Panc1 (cell line): ENCODE results near the gene USH1G. TPM values are rescaled to one million over a fixed set of nuclear protein-coding genes. Genes with fewer than 3 reads are reported as not detected.

ENCODE experiments used
- ATAC-seq: fragments of 200-7000 bp; cut with Tn5 transposase; 2 replicates; pipeline ENCODE4 v1.9.1; 2020; ENCODE audit warnings: mild to moderate bottlenecking, moderate library complexity
- BruUV-seq: library from RNA; stranded (reverse); fragments of 400-500 nt; replicated peaks from 2 replicates; lab custom pipeline; 2021; lab: Mats Ljungman, UMichigan
- CTCF ChIA-PET: fragments of 300-600 bp; sonication (Branson Sonifier 250); formaldehyde crosslinking; loops from one replicate; lab custom pipeline; 2022; ENCODE audit warnings: antibody characterized with exemption; lab: Charles Lee
- POLR2A ChIA-PET: fragments of 300-600 bp; sonication (Branson Sonifier 250); formaldehyde crosslinking; loops from one replicate; lab custom pipeline; 2022; ENCODE audit warnings: antibody characterized with exemption; lab: Charles Lee
- DNase-seq: peaks from one replicate; pipeline ENCODE4 v3.0.0-alpha.2; 2010; ENCODE audit warnings: low read depth, low spot score
- H3K27ac ChIP-seq: 2 replicates; pipeline ENCODE4 v1.5.1; 2011; ENCODE audit warnings: mild to moderate bottlenecking, low read length, inconsistent platforms
- H3K27me3 ChIP-seq: fragments of 200-500 bp; sonication (Bioruptor generic); 2 replicates; pipeline ENCODE4 v1.6.0; 2014; ENCODE audit warnings: low read length, inconsistent platforms; ENCODE audit not compliant: control insufficient read depth, insufficient read depth
- H3K36me3 ChIP-seq: fragments of 200-500 bp; sonication (Bioruptor generic); 2 replicates; pipeline ENCODE4 v1.5.1; 2014; ENCODE audit warnings: inconsistent platforms, mild to moderate bottlenecking, low read length, moderate library complexity; ENCODE audit not compliant: control insufficient read depth, insufficient read depth
- H3K4me1 ChIP-seq: 2 replicates; pipeline ENCODE4 v1.5.1; 2011; ENCODE audit warnings: inconsistent platforms, mild to moderate bottlenecking, low read length, moderate library complexity; ENCODE audit not compliant: control insufficient read depth, insufficient read depth
- H3K4me3 ChIP-seq, 2 experiments: 2 replicates each; pipeline ENCODE4 v1.5.1; 2011 to 2012; ENCODE audit warnings: low read depth in 2 of 2, low read length in 2 of 2, mild to moderate bottlenecking in 2 of 2, inconsistent platforms in 1 of 2, moderate library complexity in 1 of 2
- H3K9me3 ChIP-seq: fragments of 200-500 bp; sonication (Bioruptor generic); 2 replicates; pipeline ENCODE4 v1.5.1; 2014; ENCODE audit warnings: low read depth, mild to moderate bottlenecking, inconsistent platforms, low read length, moderate library complexity; ENCODE audit not compliant: control insufficient read depth, insufficient read depth
- POLR2AphosphoS5 ChIP-seq: IDR thresholded peaks from 2 replicates; pipeline ENCODE4 v1.6.1; 2012; ENCODE audit warnings: mild to moderate bottlenecking, low read depth, low read length, moderate library complexity
- SIN3A ChIP-seq: IDR thresholded peaks from 2 replicates; pipeline ENCODE4 v1.6.1; 2012; ENCODE audit warnings: low read depth, mild to moderate bottlenecking, low read length, moderate library complexity, borderline replicate concordance; ENCODE audit not compliant: insufficient read depth
- TCF7L2 ChIP-seq: IDR thresholded peaks from 2 replicates; pipeline ENCODE4 v1.6.1; 2011; ENCODE audit warnings: mild to moderate bottlenecking, low read depth, low read length, inconsistent platforms
- in situ Hi-C: cut with HindIII; loops from 2 replicates; pipeline ENCODE4 v1.10.0; 2016; ENCODE audit warnings: low sequenced_read_pairs, low pct_unique_long_range_greater_than_20kb
- intact Hi-C: fragments of 100-400 bp; cut with micrococcal nuclease; formaldehyde crosslinking; loops from one replicate; pipeline ENCODE4 v1.10.0; 2022; ENCODE audit not compliant: unreplicated experiment
- total RNA-seq: library from RNA; stranded (reverse); gene quantifications from one replicate; pipeline ENCODE4 v1.2.1, GENCODE V29; 2021; ENCODE audit not compliant: unreplicated experiment
- TF ChIP-seq, protein P1 (sequence below): fragments of 450-650 bp; IDR thresholded peaks from 2 replicates; pipeline ENCODE4 v1.5.1; 2017; ENCODE audit warnings: mild to moderate bottlenecking
- TF ChIP-seq, protein P2 (sequence below), 2 experiments: IDR thresholded peaks; 2 replicates each; pipeline ENCODE4 v1.6.1; 2011 to 2012; ENCODE audit warnings: low read depth in 2 of 2, control low read depth in 1 of 2, low read length in 1 of 2, mild to moderate bottlenecking in 1 of 2, moderate library complexity in 1 of 2; ENCODE audit not compliant: insufficient read depth in 1 of 2

Gene USH1G
- total RNA-seq, 1 experiment from 2014 or later: not detected

DNA sequence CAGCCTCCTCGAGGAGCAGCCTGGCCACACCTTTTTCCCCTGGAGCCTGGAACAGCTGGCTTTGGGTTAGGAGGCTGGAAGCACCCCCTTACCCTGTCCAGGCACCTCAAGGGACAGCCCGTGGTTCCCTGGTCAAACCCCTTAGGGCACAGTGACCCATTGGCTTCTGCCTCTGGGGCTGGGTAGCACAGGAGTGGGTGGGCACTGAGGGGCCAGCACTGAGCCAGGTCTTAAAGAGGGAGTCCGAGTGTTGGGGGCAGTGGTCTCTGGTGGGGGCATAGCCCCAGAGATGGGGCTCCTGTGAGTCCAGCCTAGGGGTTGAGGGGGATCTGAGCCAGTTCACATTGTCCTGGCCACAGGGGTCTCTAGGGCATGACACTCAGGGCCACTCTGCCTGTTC lies 28.0 kb upstream of the USH1G start:
- ChIA-PET POLR2A (no interaction called here), CTCF (no interaction called here)
- TF ChIP-seq SIN3A (no peak), POLR2AphosphoS5 (no peak), TCF7L2 (no peak)
- TF ChIP-seq, protein P1, sequence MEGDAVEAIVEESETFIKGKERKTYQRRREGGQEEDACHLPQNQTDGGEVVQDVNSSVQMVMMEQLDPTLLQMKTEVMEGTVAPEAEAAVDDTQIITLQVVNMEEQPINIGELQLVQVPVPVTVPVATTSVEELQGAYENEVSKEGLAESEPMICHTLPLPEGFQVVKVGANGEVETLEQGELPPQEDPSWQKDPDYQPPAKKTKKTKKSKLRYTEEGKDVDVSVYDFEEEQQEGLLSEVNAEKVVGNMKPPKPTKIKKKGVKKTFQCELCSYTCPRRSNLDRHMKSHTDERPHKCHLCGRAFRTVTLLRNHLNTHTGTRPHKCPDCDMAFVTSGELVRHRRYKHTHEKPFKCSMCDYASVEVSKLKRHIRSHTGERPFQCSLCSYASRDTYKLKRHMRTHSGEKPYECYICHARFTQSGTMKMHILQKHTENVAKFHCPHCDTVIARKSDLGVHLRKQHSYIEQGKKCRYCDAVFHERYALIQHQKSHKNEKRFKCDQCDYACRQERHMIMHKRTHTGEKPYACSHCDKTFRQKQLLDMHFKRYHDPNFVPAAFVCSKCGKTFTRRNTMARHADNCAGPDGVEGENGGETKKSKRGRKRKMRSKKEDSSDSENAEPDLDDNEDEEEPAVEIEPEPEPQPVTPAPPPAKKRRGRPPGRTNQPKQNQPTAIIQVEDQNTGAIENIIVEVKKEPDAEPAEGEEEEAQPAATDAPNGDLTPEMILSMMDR: no peak
- TF ChIP-seq, protein P2, sequence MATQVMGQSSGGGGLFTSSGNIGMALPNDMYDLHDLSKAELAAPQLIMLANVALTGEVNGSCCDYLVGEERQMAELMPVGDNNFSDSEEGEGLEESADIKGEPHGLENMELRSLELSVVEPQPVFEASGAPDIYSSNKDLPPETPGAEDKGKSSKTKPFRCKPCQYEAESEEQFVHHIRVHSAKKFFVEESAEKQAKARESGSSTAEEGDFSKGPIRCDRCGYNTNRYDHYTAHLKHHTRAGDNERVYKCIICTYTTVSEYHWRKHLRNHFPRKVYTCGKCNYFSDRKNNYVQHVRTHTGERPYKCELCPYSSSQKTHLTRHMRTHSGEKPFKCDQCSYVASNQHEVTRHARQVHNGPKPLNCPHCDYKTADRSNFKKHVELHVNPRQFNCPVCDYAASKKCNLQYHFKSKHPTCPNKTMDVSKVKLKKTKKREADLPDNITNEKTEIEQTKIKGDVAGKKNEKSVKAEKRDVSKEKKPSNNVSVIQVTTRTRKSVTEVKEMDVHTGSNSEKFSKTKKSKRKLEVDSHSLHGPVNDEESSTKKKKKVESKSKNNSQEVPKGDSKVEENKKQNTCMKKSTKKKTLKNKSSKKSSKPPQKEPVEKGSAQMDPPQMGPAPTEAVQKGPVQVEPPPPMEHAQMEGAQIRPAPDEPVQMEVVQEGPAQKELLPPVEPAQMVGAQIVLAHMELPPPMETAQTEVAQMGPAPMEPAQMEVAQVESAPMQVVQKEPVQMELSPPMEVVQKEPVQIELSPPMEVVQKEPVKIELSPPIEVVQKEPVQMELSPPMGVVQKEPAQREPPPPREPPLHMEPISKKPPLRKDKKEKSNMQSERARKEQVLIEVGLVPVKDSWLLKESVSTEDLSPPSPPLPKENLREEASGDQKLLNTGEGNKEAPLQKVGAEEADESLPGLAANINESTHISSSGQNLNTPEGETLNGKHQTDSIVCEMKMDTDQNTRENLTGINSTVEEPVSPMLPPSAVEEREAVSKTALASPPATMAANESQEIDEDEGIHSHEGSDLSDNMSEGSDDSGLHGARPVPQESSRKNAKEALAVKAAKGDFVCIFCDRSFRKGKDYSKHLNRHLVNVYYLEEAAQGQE (IDR thresholded peaks at IDR 0.05; ENCODE audit: insufficient read depth in 1 of 2, low read depth in 2 of 2, low read length in 1 of 2): no peak
- Histone ChIP-seq H3K4me3 (no peak overlapping the region), H3K27ac (no peak overlapping the region), H3K27me3 (no peaks in the 10 kb centered on the region), H3K4me1 (no peaks in the 10 kb centered on the region), H3K36me3 (no peaks in the 10 kb centered on the region), H3K9me3 (no peaks in the 10 kb centered on the region)
- in situ Hi-C loops: no loop called here
- intact Hi-C loops: no loop called here
- no peak for DNase-seq
- ATAC-seq: no peak
- no TSS peak for BruUV-seq

DNA sequence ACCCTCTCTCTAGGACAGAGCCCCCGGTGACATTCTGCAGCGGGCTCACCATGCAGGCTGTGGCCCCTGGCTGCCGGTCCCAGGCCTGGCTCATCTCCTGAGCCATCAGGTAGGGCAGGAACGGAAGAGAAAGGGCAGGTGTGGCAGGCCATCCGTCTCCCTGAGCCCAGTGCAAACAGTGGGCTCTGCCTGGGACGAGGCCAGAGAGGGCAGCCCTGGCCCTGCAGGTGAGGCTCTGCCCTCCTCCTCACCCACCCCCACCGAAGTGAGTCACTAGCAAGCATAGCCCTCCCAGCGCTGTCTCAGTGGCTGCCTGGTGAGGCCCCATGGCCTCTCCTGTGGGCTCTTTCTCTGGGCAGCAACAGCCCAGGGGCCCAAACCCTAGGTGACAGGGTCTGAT lies 27.2 kb upstream of the USH1G start:
- no peak overlapping the region for H3K27ac ChIP-seq
- no peak overlapping the region for H3K4me3 ChIP-seq
- in situ Hi-C loops: no loop called here
- POLR2A ChIA-PET: no interaction called here
- DNase-seq: no peak
- no peaks in the 10 kb centered on the region for H3K27me3 ChIP-seq
- no peaks in the 10 kb centered on the region for H3K36me3 ChIP-seq
- no peaks in the 10 kb centered on the region for H3K9me3 ChIP-seq
- TF ChIP-seq POLR2AphosphoS5 (no peak), SIN3A (no peak), TCF7L2 (no peak)
- TF ChIP-seq, protein P1: no peak
- TF ChIP-seq, protein P2 (IDR thresholded peaks at IDR 0.05; ENCODE audit: insufficient read depth in 1 of 2, low read depth in 2 of 2, low read length in 1 of 2): no peak
- no peaks in the 10 kb centered on the region for H3K4me1 ChIP-seq
- BruUV-seq: no TSS peak
- ATAC-seq: peak; percentile 31
- CTCF ChIA-PET: interaction anchor here (0.9 kb wide), 1 partner anchor 26 kb away, joined by 3 read pairs; the partner anchor contains the start of gene OTOP2
- intact Hi-C loops: no loop called here
